Neural cell (in vitro differentiated cells): ENCODE results near the gene MAGI2. TPM values are rescaled to one million over a fixed set of nuclear protein-coding genes. Genes with fewer than 3 reads are reported as not detected.

Source experiments
- H2AFZ ChIP-seq: fragments of 200-600, 300-800 bp; sonication (generic), shearing (Covaris generic); 2 replicates; pipeline ENCODE4 v1.6.0; 2014; ENCODE audit warnings: low read depth, mild to moderate bottlenecking, antibody characterized with exemption, low read length, moderate library complexity
- H3F3A ChIP-seq: fragments of 200-600 bp; shearing (Covaris generic); 2 replicates; pipeline ENCODE4 v1.6.1; 2016; ENCODE audit warnings: mild to moderate bottlenecking, moderate library complexity, mixed read lengths, antibody characterized with exemption, low read length; ENCODE audit not compliant: insufficient read depth, poor library complexity, severe bottlenecking
- H3K27ac ChIP-seq: fragments of 200-600, 300-800 bp; sonication (generic), shearing (Covaris generic); 2 replicates; pipeline ENCODE4 v1.5.1; 2014; ENCODE audit warnings: mild to moderate bottlenecking, low read length, moderate library complexity
- H3K27me3 ChIP-seq: fragments of 300-800, 200-600 bp; sonication (generic), shearing (Covaris generic); 2 replicates; pipeline ENCODE4 v1.6.0; 2014; ENCODE audit warnings: mild to moderate bottlenecking, low read depth, low read length, moderate library complexity; ENCODE audit not compliant: insufficient read depth
- H3K36me3 ChIP-seq: fragments of 300-800, 200-600 bp; sonication (generic), shearing (Covaris generic); 2 replicates; pipeline ENCODE4 v1.5.1; 2014; ENCODE audit warnings: mild to moderate bottlenecking, antibody characterized with exemption, low read length, moderate library complexity; ENCODE audit not compliant: insufficient read depth
- H3K4me2 ChIP-seq: fragments of 300-800, 200-600 bp; sonication (generic), shearing (Covaris generic); 2 replicates; pipeline ENCODE4 v1.6.0; 2014; ENCODE audit warnings: mild to moderate bottlenecking, low read length
- H3K4me3 ChIP-seq: fragments of 300-800, 200-600 bp; sonication (generic), shearing (Covaris generic); 2 replicates; pipeline ENCODE4 v1.5.1; 2014; ENCODE audit warnings: mild to moderate bottlenecking, low read length, moderate library complexity
- H3K79me2 ChIP-seq: fragments of 200-600 bp; shearing (Covaris generic); replicated peaks from 2 replicates; pipeline ENCODE4 v1.6.0; 2014; ENCODE audit warnings: mild to moderate bottlenecking, low read length, moderate library complexity; ENCODE audit not compliant: insufficient read depth
- H3K9ac ChIP-seq: fragments of 300-800, 200-600 bp; sonication (generic), shearing (Covaris generic); 2 replicates; pipeline ENCODE4 v1.6.1; 2016; ENCODE audit warnings: mild to moderate bottlenecking, low read length, mixed read lengths
- H3K9me2 ChIP-seq: fragments of 200-600 bp; shearing (Covaris generic); 2 replicates; pipeline ENCODE4 v1.6.1; 2016; ENCODE audit warnings: mild to moderate bottlenecking, low read length, mixed read lengths; ENCODE audit not compliant: insufficient read depth
- H3K9me3 ChIP-seq: fragments of 200-600, 300-800 bp; sonication (generic), shearing (Covaris generic); 2 replicates; pipeline ENCODE4 v1.6.1; 2016; ENCODE audit warnings: mild to moderate bottlenecking, mixed run types, low read length, moderate library complexity, mixed read lengths
- H4K20me1 ChIP-seq: fragments of 200-600 bp; shearing (Covaris generic); 2 replicates; pipeline ENCODE4 v1.6.1; 2016; ENCODE audit warnings: mild to moderate bottlenecking, mixed run types; ENCODE audit not compliant: insufficient read depth
- EP300 ChIP-seq: fragments of 450-650 bp; conservative IDR thresholded peaks from 2 replicates; pipeline ENCODE4 v1.6.1; 2014; ENCODE audit warnings: antibody characterized with exemption, mild to moderate bottlenecking, moderate library complexity; ENCODE audit not compliant: poor library complexity, severe bottlenecking
- EZH2 ChIP-seq: fragments of 200-600, 300-800 bp; shearing (Covaris generic), sonication (generic); IDR thresholded peaks from 2 replicates; pipeline ENCODE4 v1.6.1; 2014; ENCODE audit warnings: antibody characterized with exemption, low read length, borderline replicate concordance, mild to moderate bottlenecking; ENCODE audit not compliant: insufficient read depth, poor library complexity, severe bottlenecking
- MXI1 ChIP-seq: fragments of 450-650 bp; conservative IDR thresholded peaks from 2 replicates; pipeline ENCODE4 v1.6.1; 2014; ENCODE audit warnings: antibody characterized with exemption, mild to moderate bottlenecking; ENCODE audit not compliant: poor library complexity, severe bottlenecking
- POLR2AphosphoS5 ChIP-seq: IDR thresholded peaks from 2 replicates; pipeline ENCODE4 v1.6.1; 2012
- RAD21 ChIP-seq: fragments of 450-650 bp; conservative IDR thresholded peaks from 2 replicates; pipeline ENCODE4 v1.6.1; 2014; ENCODE audit warnings: antibody characterized with exemption, mild to moderate bottlenecking, moderate library complexity
- REST ChIP-seq: IDR thresholded peaks from 2 replicates; pipeline ENCODE4 v1.6.1; 2012; ENCODE audit warnings: borderline replicate concordance
- SMC3 ChIP-seq: fragments of 450-650 bp; conservative IDR thresholded peaks from 2 replicates; pipeline ENCODE4 v1.6.1; 2014; ENCODE audit warnings: antibody characterized with exemption, mild to moderate bottlenecking, moderate library complexity; ENCODE audit not compliant: poor library complexity
- TAF1 ChIP-seq: IDR thresholded peaks from 2 replicates; pipeline ENCODE4 v1.6.1; 2012; ENCODE audit warnings: low read depth
- polyA plus RNA-seq: library from polyadenylated mRNA; depleted of rRNA; stranded (reverse); fragments of >200 nt; gene quantifications from 2 replicates; pipeline ENCODE4 v1.2.3, GENCODE V29; 2014
- TF ChIP-seq, protein P1 (sequence below): fragments of 450-650 bp; IDR thresholded peaks from 2 replicates; pipeline ENCODE4 v1.5.1; 2014; ENCODE audit warnings: antibody characterized with exemption, mild to moderate bottlenecking, moderate library complexity; ENCODE audit not compliant: poor library complexity, severe bottlenecking

MAGI2 gene
- polyA plus RNA-seq, 1 donor from 2014 or later: 19.3 TPM

DNA sequence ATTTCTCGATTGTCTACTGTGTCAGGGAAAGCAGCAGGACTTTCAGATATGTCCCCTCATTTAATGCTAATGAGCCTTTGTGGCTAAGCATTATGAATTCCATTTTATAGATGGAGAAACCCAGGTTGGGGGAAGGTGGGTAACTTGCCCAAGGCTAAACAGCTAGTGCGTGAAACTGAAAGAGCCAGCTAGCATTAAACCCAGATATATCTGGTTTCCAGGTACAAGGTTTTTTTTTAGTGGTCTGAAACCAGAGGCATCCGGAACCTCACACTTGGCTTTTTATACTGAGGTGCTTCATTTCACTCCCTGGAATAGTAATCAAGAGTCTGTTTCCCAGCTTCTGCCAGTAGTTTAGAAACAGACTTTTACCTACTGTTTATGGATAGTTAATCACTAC, 960.1 kb downstream of the MAGI2 start:
- H3F3A ChIP-seq: no peaks in the 10 kb centered on the region
- no peaks in the 10 kb centered on the region for H3K27me3 ChIP-seq
- H2AFZ ChIP-seq: no peak overlapping the region
- no peaks in the 10 kb centered on the region for H3K9me2 ChIP-seq
- no peak overlapping the region for H3K9ac ChIP-seq
- no peaks in the 10 kb centered on the region for H3K79me2 ChIP-seq
- H4K20me1 ChIP-seq: no peaks in the 10 kb centered on the region
- H3K4me3 ChIP-seq: no peak overlapping the region
- no peaks in the 10 kb centered on the region for H3K9me3 ChIP-seq
- H3K4me2 ChIP-seq: no peak overlapping the region
- TF ChIP-seq EZH2 (no peak), POLR2AphosphoS5 (no peak), RAD21 (no peak), SMC3 (no peak), MXI1 (no peak), TAF1 (no peak), EP300 (no peak), REST (no peak)
- TF ChIP-seq, protein P1, sequence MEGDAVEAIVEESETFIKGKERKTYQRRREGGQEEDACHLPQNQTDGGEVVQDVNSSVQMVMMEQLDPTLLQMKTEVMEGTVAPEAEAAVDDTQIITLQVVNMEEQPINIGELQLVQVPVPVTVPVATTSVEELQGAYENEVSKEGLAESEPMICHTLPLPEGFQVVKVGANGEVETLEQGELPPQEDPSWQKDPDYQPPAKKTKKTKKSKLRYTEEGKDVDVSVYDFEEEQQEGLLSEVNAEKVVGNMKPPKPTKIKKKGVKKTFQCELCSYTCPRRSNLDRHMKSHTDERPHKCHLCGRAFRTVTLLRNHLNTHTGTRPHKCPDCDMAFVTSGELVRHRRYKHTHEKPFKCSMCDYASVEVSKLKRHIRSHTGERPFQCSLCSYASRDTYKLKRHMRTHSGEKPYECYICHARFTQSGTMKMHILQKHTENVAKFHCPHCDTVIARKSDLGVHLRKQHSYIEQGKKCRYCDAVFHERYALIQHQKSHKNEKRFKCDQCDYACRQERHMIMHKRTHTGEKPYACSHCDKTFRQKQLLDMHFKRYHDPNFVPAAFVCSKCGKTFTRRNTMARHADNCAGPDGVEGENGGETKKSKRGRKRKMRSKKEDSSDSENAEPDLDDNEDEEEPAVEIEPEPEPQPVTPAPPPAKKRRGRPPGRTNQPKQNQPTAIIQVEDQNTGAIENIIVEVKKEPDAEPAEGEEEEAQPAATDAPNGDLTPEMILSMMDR: no peak
- no peak overlapping the region for H3K27ac ChIP-seq
- H3K36me3 ChIP-seq: no peaks in the 10 kb centered on the region

GRCh38 chr7:78492146-78492545, 961.3 kb downstream of the MAGI2 start:
- Histone ChIP-seq H3K79me2 (no peaks in the 10 kb centered on the region), H3K4me3 (no peak overlapping the region), H3K4me2 (peak overlapping the region; percentile 27), H3K9me3 (no peaks in the 10 kb centered on the region), H3K27me3 (no peaks in the 10 kb centered on the region), H3K9me2 (no peaks in the 10 kb centered on the region), H3F3A (no peaks in the 10 kb centered on the region), H3K27ac (no peak overlapping the region), H2AFZ (no peak overlapping the region), H4K20me1 (no peaks in the 10 kb centered on the region), H3K9ac (no peak overlapping the region), H3K36me3 (no peaks in the 10 kb centered on the region)
- no peak for TF ChIP-seq EZH2
- TF ChIP-seq, protein P1: no peak
- TF ChIP-seq REST: no peak
- TF ChIP-seq RAD21: no peak
- TF ChIP-seq TAF1: no peak
- TF ChIP-seq POLR2AphosphoS5: no peak
- TF ChIP-seq MXI1: no peak
- no peak for TF ChIP-seq EP300
- TF ChIP-seq SMC3: no peak
